ENCODE data around the gene CACHD1.

GRCh38 chr1:64427879-64428278 lies 42.0 kb upstream of the CACHD1 start:
- TF ChIP-seq, protein P1, sequence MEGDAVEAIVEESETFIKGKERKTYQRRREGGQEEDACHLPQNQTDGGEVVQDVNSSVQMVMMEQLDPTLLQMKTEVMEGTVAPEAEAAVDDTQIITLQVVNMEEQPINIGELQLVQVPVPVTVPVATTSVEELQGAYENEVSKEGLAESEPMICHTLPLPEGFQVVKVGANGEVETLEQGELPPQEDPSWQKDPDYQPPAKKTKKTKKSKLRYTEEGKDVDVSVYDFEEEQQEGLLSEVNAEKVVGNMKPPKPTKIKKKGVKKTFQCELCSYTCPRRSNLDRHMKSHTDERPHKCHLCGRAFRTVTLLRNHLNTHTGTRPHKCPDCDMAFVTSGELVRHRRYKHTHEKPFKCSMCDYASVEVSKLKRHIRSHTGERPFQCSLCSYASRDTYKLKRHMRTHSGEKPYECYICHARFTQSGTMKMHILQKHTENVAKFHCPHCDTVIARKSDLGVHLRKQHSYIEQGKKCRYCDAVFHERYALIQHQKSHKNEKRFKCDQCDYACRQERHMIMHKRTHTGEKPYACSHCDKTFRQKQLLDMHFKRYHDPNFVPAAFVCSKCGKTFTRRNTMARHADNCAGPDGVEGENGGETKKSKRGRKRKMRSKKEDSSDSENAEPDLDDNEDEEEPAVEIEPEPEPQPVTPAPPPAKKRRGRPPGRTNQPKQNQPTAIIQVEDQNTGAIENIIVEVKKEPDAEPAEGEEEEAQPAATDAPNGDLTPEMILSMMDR (IDR thresholded peaks at IDR 0.05), result no peak
- no peak for TF ChIP-seq POLR2AphosphoS5 (IDR thresholded peaks at IDR 0.05)
- no peak for TF ChIP-seq POLR2A (IDR thresholded peaks at IDR 0.05)

All from prostate gland (tissue), 2 donors.